AG04449 (cell line): ENCODE results near the gene PLAU.
"Not testable (repeated sequence)": the region's sequence is repeated elsewhere in the genome, so short reads cannot be mapped to it uniquely, and the experiment has no call there.

Experiments used
- CTCF ChIA-PET: fragments of 350-600 bp; formaldehyde crosslinking; extraction: SDS; loops from one replicate; lab custom pipeline; 2021; ENCODE audit warnings: antibody characterized with exemption; lab: Yijun Ruan, JAX
- POLR2A ChIA-PET: fragments of 400-600, 350-600 bp; formaldehyde crosslinking; extraction: SDS; loops from one replicate; lab custom pipeline; 2020; ENCODE audit warnings: antibody characterized with exemption, inconsistent platforms; lab: Yijun Ruan, JAX
- DNase-seq: peaks from one replicate; pipeline ENCODE4 v3.0.0-alpha.2; 2010; ENCODE audit warnings: low read depth, low spot score
- H3K4me3 ChIP-seq: 2 replicates; pipeline ENCODE4 v1.5.1; 2011; ENCODE audit warnings: low read depth, mild to moderate bottlenecking, control low read depth, low read length
- CTCF ChIP-seq: IDR thresholded peaks from one replicate; pipeline ENCODE4 v1.5.1; 2011; ENCODE audit warnings: mild to moderate bottlenecking, moderate library complexity, low read length, control low read depth, inconsistent platforms; ENCODE audit not compliant: insufficient read depth; ENCODE audit errors: missing control alignments

Gene PLAU

GRCh38 chr10:73892310-73893030 is 18.5 kb upstream of the PLAU start:
- no peak overlapping the region for H3K4me3 ChIP-seq
- no peak for DNase-seq
- CTCF ChIA-PET, result interaction anchor here (10.8 to 24.3 kb wide), 2 partner anchors 14 to 47 kb away, joined by 109 to 806 read pairs; no protein-coding TSS in a partner anchor
- no peak for TF ChIP-seq CTCF
- POLR2A ChIA-PET, result no interaction called here

- CTCF ChIA-PET, result interaction anchor here (0.7 to 24.3 kb wide), 6 partner anchors 9 to 187 kb away, joined by 3 to 806 read pairs (median 6); no protein-coding TSS in a partner anchor
- TF ChIP-seq CTCF, result no peak
- POLR2A ChIA-PET, result no interaction called here
- no peak overlapping the region for H3K4me3 ChIP-seq
- no peak for DNase-seq
Measured at GRCh38 chr10:73893426-73893825, 17.5 kb upstream of the PLAU start.

- no peak overlapping the region for H3K4me3 ChIP-seq
- DNase-seq, result no peak
- TF ChIP-seq CTCF, result no peak
- ChIA-PET CTCF (interaction anchor here (0.6 to 24.3 kb wide), 8 partner anchors 8 to 186 kb away, joined by 3 to 806 read pairs (median 5); no protein-coding TSS in a partner anchor), POLR2A (interaction anchor here (0.6 to 1.4 kb wide), 3 partner anchors 12 to 104 kb away, joined by 3 to 6 read pairs (median 3); partner anchors contain the start of gene VCL)
Measured at GRCh38 chr10:73894245-73894971, 16.5 kb upstream of the PLAU start.

- CTCF ChIA-PET, result interaction anchor here (24.3 kb wide), 1 partner anchor 44 kb away, joined by 806 read pairs; no protein-coding TSS in a partner anchor
- DNase-seq, H3K4me3 ChIP-seq: not testable (repeated sequence)
- POLR2A ChIA-PET, result interaction anchor here (1.4 kb wide), 1 partner anchor 11 kb away, joined by 6 read pairs; no protein-coding TSS in a partner anchor
Measured at GRCh38 chr10:73895381-73895780, 15.6 kb upstream of the PLAU start.

GRCh38 chr10:73897693-73898092 is 13.2 kb upstream of the PLAU start:
- H3K4me3 ChIP-seq, result no peak overlapping the region
- TF ChIP-seq CTCF, result no peak
- no peak for DNase-seq
- ChIA-PET CTCF (interaction anchor here (1.3 to 24.3 kb wide), 3 partner anchors 11 to 41 kb away, joined by 4 to 806 read pairs (median 24); no protein-coding TSS in a partner anchor), POLR2A (interaction anchor here (1.3 kb wide), 1 partner anchor 9 kb away, joined by 7 read pairs; no protein-coding TSS in a partner anchor)

GRCh38 chr10:73898730-73899410 is 12.1 kb upstream of the PLAU start:
- no peak overlapping the region for H3K4me3 ChIP-seq
- DNase-seq, result no peak
- ChIA-PET POLR2A (interaction anchor here (1.3 to 1.9 kb wide), 4 partner anchors 10 to 41 kb away, joined by 3 to 12 read pairs (median 6); no protein-coding TSS in a partner anchor), CTCF (interaction anchor here (0.9 to 24.3 kb wide), 9 partner anchors 9 to 177 kb away, joined by 4 to 806 read pairs (median 5); no protein-coding TSS in a partner anchor)
- TF ChIP-seq CTCF, result no peak
